Panc1 (cell line): ENCODE measurements around the gene TRIM8. TPM values are rescaled to one million over a fixed set of nuclear protein-coding genes. Genes with fewer than 3 reads are reported as not detected.

ENCODE experiments used
- ATAC-seq: fragments of 200-7000 bp; cut with Tn5 transposase; 2 replicates; pipeline ENCODE4 v1.9.1; 2020; ENCODE audit warnings: mild to moderate bottlenecking, moderate library complexity
- BruUV-seq: library from RNA; stranded (reverse); fragments of 400-500 nt; replicated peaks from 2 replicates; lab custom pipeline; 2021; lab: Mats Ljungman, UMichigan
- CTCF ChIA-PET: fragments of 300-600 bp; sonication (Branson Sonifier 250); formaldehyde crosslinking; loops from one replicate; lab custom pipeline; 2022; ENCODE audit warnings: antibody characterized with exemption; lab: Charles Lee
- POLR2A ChIA-PET: fragments of 300-600 bp; sonication (Branson Sonifier 250); formaldehyde crosslinking; loops from one replicate; lab custom pipeline; 2022; ENCODE audit warnings: antibody characterized with exemption; lab: Charles Lee
- DNase-seq: peaks from one replicate; pipeline ENCODE4 v3.0.0-alpha.2; 2010; ENCODE audit warnings: low read depth, low spot score
- H3K27ac ChIP-seq: 2 replicates; pipeline ENCODE4 v1.5.1; 2011; ENCODE audit warnings: mild to moderate bottlenecking, low read length, inconsistent platforms
- H3K27me3 ChIP-seq: fragments of 200-500 bp; sonication (Bioruptor generic); 2 replicates; pipeline ENCODE4 v1.6.0; 2014; ENCODE audit warnings: low read length, inconsistent platforms; ENCODE audit not compliant: control insufficient read depth, insufficient read depth
- H3K36me3 ChIP-seq: fragments of 200-500 bp; sonication (Bioruptor generic); 2 replicates; pipeline ENCODE4 v1.5.1; 2014; ENCODE audit warnings: inconsistent platforms, mild to moderate bottlenecking, low read length, moderate library complexity; ENCODE audit not compliant: control insufficient read depth, insufficient read depth
- H3K4me1 ChIP-seq: 2 replicates; pipeline ENCODE4 v1.5.1; 2011; ENCODE audit warnings: inconsistent platforms, mild to moderate bottlenecking, low read length, moderate library complexity; ENCODE audit not compliant: control insufficient read depth, insufficient read depth
- H3K4me3 ChIP-seq, 2 experiments: 2 replicates each; pipeline ENCODE4 v1.5.1; 2011 to 2012; ENCODE audit warnings: low read depth in 2 of 2, low read length in 2 of 2, mild to moderate bottlenecking in 2 of 2, inconsistent platforms in 1 of 2, moderate library complexity in 1 of 2
- H3K9me3 ChIP-seq: fragments of 200-500 bp; sonication (Bioruptor generic); 2 replicates; pipeline ENCODE4 v1.5.1; 2014; ENCODE audit warnings: low read depth, mild to moderate bottlenecking, inconsistent platforms, low read length, moderate library complexity; ENCODE audit not compliant: control insufficient read depth, insufficient read depth
- POLR2AphosphoS5 ChIP-seq: IDR thresholded peaks from 2 replicates; pipeline ENCODE4 v1.6.1; 2012; ENCODE audit warnings: mild to moderate bottlenecking, low read depth, low read length, moderate library complexity
- SIN3A ChIP-seq: IDR thresholded peaks from 2 replicates; pipeline ENCODE4 v1.6.1; 2012; ENCODE audit warnings: low read depth, mild to moderate bottlenecking, low read length, moderate library complexity, borderline replicate concordance; ENCODE audit not compliant: insufficient read depth
- TCF7L2 ChIP-seq: IDR thresholded peaks from 2 replicates; pipeline ENCODE4 v1.6.1; 2011; ENCODE audit warnings: mild to moderate bottlenecking, low read depth, low read length, inconsistent platforms
- in situ Hi-C: cut with HindIII; loops from 2 replicates; pipeline ENCODE4 v1.10.0; 2016; ENCODE audit warnings: low sequenced_read_pairs, low pct_unique_long_range_greater_than_20kb
- intact Hi-C: fragments of 100-400 bp; cut with micrococcal nuclease; formaldehyde crosslinking; loops from one replicate; pipeline ENCODE4 v1.10.0; 2022; ENCODE audit not compliant: unreplicated experiment
- total RNA-seq: library from RNA; stranded (reverse); gene quantifications from one replicate; pipeline ENCODE4 v1.2.1, GENCODE V29; 2021; ENCODE audit not compliant: unreplicated experiment
- TF ChIP-seq, protein P1 (sequence below), 2 experiments: IDR thresholded peaks; 2 replicates each; pipeline ENCODE4 v1.6.1; 2011 to 2012; ENCODE audit warnings: low read depth in 2 of 2, control low read depth in 1 of 2, low read length in 1 of 2, mild to moderate bottlenecking in 1 of 2, moderate library complexity in 1 of 2; ENCODE audit not compliant: insufficient read depth in 1 of 2
- TF ChIP-seq, protein P2 (sequence below): fragments of 450-650 bp; IDR thresholded peaks from 2 replicates; pipeline ENCODE4 v1.5.1; 2017; ENCODE audit warnings: mild to moderate bottlenecking

The TRIM8 gene
- total RNA-seq, 1 experiment from 2014 or later, result 54.4 TPM

DNA sequence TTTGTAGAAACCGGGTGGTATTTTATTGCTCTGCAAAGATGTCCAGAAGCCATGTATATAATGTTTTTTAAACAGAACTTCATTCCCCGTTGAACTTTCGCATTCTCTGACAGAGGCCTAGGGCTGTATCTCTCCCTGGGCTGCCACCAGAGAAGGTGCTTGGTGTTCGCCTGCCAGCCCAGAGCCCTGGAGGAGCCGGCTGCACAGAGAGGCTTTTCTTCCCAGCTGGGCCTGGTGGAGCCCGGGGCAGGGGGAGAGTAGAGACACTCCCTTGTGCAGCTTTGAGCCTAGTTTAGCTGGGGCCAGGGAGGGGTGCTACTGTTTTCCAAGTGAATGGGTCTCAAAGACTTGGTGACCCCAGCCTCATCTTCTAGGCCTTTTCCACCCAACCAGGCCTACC lies 13.6 kb upstream of the TRIM8 start:
- Histone ChIP-seq H3K4me1 (peaks cover 36% of the 10 kb centered on the region), H3K4me3 (no peak overlapping the region), H3K27me3 (no peaks in the 10 kb centered on the region), H3K27ac (no peak overlapping the region), H3K9me3 (no peaks in the 10 kb centered on the region), H3K36me3 (no peaks in the 10 kb centered on the region)
- no peak for ATAC-seq
- in situ Hi-C loops, result no loop called here
- no TSS peak for BruUV-seq
- no peak for DNase-seq
- ChIA-PET CTCF (no interaction called here), POLR2A (no interaction called here)
- TF ChIP-seq, protein P1, sequence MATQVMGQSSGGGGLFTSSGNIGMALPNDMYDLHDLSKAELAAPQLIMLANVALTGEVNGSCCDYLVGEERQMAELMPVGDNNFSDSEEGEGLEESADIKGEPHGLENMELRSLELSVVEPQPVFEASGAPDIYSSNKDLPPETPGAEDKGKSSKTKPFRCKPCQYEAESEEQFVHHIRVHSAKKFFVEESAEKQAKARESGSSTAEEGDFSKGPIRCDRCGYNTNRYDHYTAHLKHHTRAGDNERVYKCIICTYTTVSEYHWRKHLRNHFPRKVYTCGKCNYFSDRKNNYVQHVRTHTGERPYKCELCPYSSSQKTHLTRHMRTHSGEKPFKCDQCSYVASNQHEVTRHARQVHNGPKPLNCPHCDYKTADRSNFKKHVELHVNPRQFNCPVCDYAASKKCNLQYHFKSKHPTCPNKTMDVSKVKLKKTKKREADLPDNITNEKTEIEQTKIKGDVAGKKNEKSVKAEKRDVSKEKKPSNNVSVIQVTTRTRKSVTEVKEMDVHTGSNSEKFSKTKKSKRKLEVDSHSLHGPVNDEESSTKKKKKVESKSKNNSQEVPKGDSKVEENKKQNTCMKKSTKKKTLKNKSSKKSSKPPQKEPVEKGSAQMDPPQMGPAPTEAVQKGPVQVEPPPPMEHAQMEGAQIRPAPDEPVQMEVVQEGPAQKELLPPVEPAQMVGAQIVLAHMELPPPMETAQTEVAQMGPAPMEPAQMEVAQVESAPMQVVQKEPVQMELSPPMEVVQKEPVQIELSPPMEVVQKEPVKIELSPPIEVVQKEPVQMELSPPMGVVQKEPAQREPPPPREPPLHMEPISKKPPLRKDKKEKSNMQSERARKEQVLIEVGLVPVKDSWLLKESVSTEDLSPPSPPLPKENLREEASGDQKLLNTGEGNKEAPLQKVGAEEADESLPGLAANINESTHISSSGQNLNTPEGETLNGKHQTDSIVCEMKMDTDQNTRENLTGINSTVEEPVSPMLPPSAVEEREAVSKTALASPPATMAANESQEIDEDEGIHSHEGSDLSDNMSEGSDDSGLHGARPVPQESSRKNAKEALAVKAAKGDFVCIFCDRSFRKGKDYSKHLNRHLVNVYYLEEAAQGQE (IDR thresholded peaks at IDR 0.05; ENCODE audit: insufficient read depth in 1 of 2, low read depth in 2 of 2, low read length in 1 of 2), result no peak
- TF ChIP-seq TCF7L2, result no peak
- no peak for TF ChIP-seq SIN3A
- TF ChIP-seq, protein P2, sequence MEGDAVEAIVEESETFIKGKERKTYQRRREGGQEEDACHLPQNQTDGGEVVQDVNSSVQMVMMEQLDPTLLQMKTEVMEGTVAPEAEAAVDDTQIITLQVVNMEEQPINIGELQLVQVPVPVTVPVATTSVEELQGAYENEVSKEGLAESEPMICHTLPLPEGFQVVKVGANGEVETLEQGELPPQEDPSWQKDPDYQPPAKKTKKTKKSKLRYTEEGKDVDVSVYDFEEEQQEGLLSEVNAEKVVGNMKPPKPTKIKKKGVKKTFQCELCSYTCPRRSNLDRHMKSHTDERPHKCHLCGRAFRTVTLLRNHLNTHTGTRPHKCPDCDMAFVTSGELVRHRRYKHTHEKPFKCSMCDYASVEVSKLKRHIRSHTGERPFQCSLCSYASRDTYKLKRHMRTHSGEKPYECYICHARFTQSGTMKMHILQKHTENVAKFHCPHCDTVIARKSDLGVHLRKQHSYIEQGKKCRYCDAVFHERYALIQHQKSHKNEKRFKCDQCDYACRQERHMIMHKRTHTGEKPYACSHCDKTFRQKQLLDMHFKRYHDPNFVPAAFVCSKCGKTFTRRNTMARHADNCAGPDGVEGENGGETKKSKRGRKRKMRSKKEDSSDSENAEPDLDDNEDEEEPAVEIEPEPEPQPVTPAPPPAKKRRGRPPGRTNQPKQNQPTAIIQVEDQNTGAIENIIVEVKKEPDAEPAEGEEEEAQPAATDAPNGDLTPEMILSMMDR, result no peak
- TF ChIP-seq POLR2AphosphoS5, result no peak
- intact Hi-C loops, result no loop called here

DNA sequence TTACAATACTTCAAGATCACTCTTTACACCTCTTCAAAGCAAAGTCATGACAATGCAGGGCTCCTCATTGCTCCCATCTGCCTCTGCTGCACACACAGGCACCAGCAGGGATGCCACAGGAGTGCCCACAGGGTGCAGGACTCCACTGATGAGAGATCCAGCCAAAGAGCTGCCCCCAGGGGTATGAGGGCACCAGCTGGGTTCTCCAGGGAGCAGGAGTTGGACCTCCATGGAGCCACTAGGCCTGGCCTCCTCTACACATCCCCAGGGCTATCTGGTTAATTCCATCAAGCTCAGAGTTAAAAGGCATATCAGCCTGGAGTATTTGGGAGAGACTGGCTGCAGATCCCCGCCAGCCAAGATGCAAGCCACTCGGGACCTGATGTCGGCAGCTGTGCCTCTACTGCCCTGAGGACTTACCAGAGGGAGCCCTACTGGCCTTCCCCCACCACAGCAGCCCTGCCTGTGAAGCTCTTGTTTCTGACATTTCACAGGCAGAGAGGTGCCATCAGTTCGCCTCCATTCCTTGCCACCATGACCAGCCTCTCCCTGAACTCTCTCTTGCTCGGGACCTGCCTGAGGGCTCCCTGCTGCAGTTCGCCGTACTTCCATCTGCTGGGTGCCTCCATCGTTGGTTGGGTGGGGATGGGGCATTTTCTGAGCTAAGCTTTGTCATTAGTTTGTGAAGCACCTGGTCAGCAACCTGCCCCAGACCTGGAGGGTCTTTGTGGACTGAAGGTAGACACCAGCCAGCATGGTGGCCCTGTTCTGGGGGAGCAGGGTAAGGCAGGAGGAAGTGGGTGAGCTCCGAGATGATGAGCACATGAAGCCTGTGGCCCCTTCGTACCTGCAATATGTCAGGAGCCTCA lies 12.5 kb upstream of the TRIM8 start:
- no TSS peak for BruUV-seq
- H3K36me3 ChIP-seq, result no peaks in the 10 kb centered on the region
- in situ Hi-C loops (no loop called here), intact Hi-C loops (no loop called here)
- H3K27ac ChIP-seq, result no peak overlapping the region
- DNase-seq, result no peak
- H3K27me3 ChIP-seq, result no peaks in the 10 kb centered on the region
- H3K4me3 ChIP-seq, result no peak overlapping the region
- H3K9me3 ChIP-seq, result no peaks in the 10 kb centered on the region
- H3K4me1 ChIP-seq, result peaks cover 35% of the 10 kb centered on the region
- ATAC-seq, result no peak
- ChIA-PET CTCF (interaction anchor here (0.5 to 1.0 kb wide), 4 partner anchors 48 to 1345 kb away, joined by 3 to 5 read pairs (median 4); no protein-coding TSS in a partner anchor), POLR2A (interaction anchor here (0.8 kb wide), 1 partner anchor 13 kb away, joined by 4 read pairs; the partner anchor contains the start of gene TRIM8)
- TF ChIP-seq TCF7L2, result no peak
- TF ChIP-seq, protein P1 (IDR thresholded peaks at IDR 0.05; ENCODE audit: insufficient read depth in 1 of 2, low read depth in 2 of 2, low read length in 1 of 2), result no peak
- TF ChIP-seq, protein P2, result no peak
- no peak for TF ChIP-seq SIN3A
- no peak for TF ChIP-seq POLR2AphosphoS5
